Loucy (cell line): ENCODE data around the gene ATG7.

Source experiments
- H2AFZ ChIP-seq: fragments of 200-600 bp; sonication (generic); 2 replicates; pipeline ENCODE4 v1.6.0; 2016; ENCODE audit warnings: antibody characterized with exemption, mild to moderate bottlenecking, low read length, moderate library complexity
- H3F3A ChIP-seq: fragments of 200-600 bp; 2 replicates; pipeline ENCODE4 v1.6.0; 2016; ENCODE audit warnings: antibody characterized with exemption, low read depth, mild to moderate bottlenecking
- H3K27me3 ChIP-seq: fragments of 200-600 bp; sonication (generic); 2 replicates; pipeline ENCODE4 v1.6.1; 2014; ENCODE audit warnings: low read length, mild to moderate bottlenecking; ENCODE audit not compliant: insufficient read depth, poor library complexity, severe bottlenecking
- H3K36me3 ChIP-seq: fragments of 200-600 bp; sonication (generic); 2 replicates; pipeline ENCODE4 v1.6.1; 2016; ENCODE audit warnings: low read length; ENCODE audit not compliant: insufficient read depth
- H3K4me1 ChIP-seq: fragments of 200-600 bp; sonication (generic); 2 replicates; pipeline ENCODE4 v1.5.1; 2014; ENCODE audit warnings: low read length, mild to moderate bottlenecking; ENCODE audit not compliant: insufficient read depth, poor library complexity, severe bottlenecking
- H3K4me2 ChIP-seq: fragments of 200-600 bp; sonication (generic); 2 replicates; pipeline ENCODE4 v1.6.0; 2014; ENCODE audit warnings: antibody characterized with exemption, low read length, low read depth, mild to moderate bottlenecking; ENCODE audit not compliant: poor library complexity, severe bottlenecking
- H3K4me3 ChIP-seq: fragments of 200-600 bp; sonication (generic); 2 replicates; pipeline ENCODE4 v1.5.1; 2014; ENCODE audit warnings: low read length, mild to moderate bottlenecking, mixed read lengths; ENCODE audit not compliant: poor library complexity, severe bottlenecking
- H3K79me2 ChIP-seq: fragments of 200-600 bp; sonication (generic); 2 replicates; pipeline ENCODE4 v1.6.1; 2014; ENCODE audit warnings: low read length; ENCODE audit not compliant: insufficient read depth
- H3K9ac ChIP-seq: fragments of 200-600 bp; sonication (generic); 2 replicates; pipeline ENCODE4 v1.6.0; 2014; ENCODE audit warnings: mild to moderate bottlenecking, low read depth, low read length, moderate library complexity; ENCODE audit not compliant: poor library complexity, severe bottlenecking
- H3K9me2 ChIP-seq: fragments of 200-600 bp; sonication (generic); replicated peaks from 2 replicates; pipeline ENCODE4 v1.6.1; 2016; ENCODE audit warnings: low read depth, low read length, mixed read lengths
- H3K9me3 ChIP-seq: fragments of 200-600 bp; sonication (generic); 2 replicates; pipeline ENCODE4 v1.6.1; 2014; ENCODE audit warnings: mild to moderate bottlenecking, antibody characterized with exemption, low read length, low read depth; ENCODE audit not compliant: insufficient read depth
- H4K20me1 ChIP-seq: fragments of 200-600 bp; sonication (generic); 2 replicates; pipeline ENCODE4 v1.6.0; 2014; ENCODE audit warnings: antibody characterized with exemption, low read length, mild to moderate bottlenecking; ENCODE audit not compliant: insufficient read depth, poor library complexity, severe bottlenecking
- CTCF ChIP-seq: fragments of 200-600 bp; sonication (generic); conservative IDR thresholded peaks from 2 replicates; pipeline ENCODE4 v1.5.1; 2014; ENCODE audit warnings: mild to moderate bottlenecking, antibody characterized with exemption, low read length
- EZH2phosphoT487 ChIP-seq: fragments of 200-600 bp; IDR thresholded peaks from 2 replicates; pipeline ENCODE4 v1.6.1; 2018; ENCODE audit warnings: antibody characterized with exemption, mild to moderate bottlenecking, moderate library complexity, borderline replicate concordance

The ATG7 gene

GRCh38 chr3:11230832-11231231 is 41.4 kb upstream of the ATG7 start:
- no peaks in the 10 kb centered on the region for H3K9me3 ChIP-seq

GRCh38 chr3:11235385-11235784 is 36.8 kb upstream of the ATG7 start:
- Histone ChIP-seq H3K9ac (no peak overlapping the region), H3K4me3 (no peak overlapping the region), H3K4me1 (no peaks in the 10 kb centered on the region), H3K4me2 (no peak overlapping the region), H2AFZ (no peak overlapping the region), H3K36me3 (no peaks in the 10 kb centered on the region), H3K79me2 (no peaks in the 10 kb centered on the region), H3F3A (no peaks in the 10 kb centered on the region), H3K27me3 (peaks cover 3% of the 10 kb centered on the region), H3K9me3 (no peaks in the 10 kb centered on the region), H3K9me2 (no peaks in the 10 kb centered on the region), H4K20me1 (no peaks in the 10 kb centered on the region)
- TF ChIP-seq CTCF: no peak
- TF ChIP-seq EZH2phosphoT487: no peak

More at GRCh38 chr3:11230832-11231231, 41.4 kb upstream of the ATG7 start:
- no peaks in the 10 kb centered on the region for H4K20me1 ChIP-seq
- H3K4me3 ChIP-seq: no peak overlapping the region
- no peak overlapping the region for H3K4me2 ChIP-seq
- peaks cover 3% of the 10 kb centered on the region for H3K27me3 ChIP-seq
- no peak overlapping the region for H3K9ac ChIP-seq
- no peak overlapping the region for H2AFZ ChIP-seq
- H3K4me1 ChIP-seq: peaks cover 24% of the 10 kb centered on the region
- H3F3A ChIP-seq: 0 out of 2 replicates have a peak, but pooled peaks cover 4% of the 10 kb centered on the region
- H3K36me3 ChIP-seq: no peaks in the 10 kb centered on the region
- no peaks in the 10 kb centered on the region for H3K79me2 ChIP-seq
- TF ChIP-seq EZH2phosphoT487 (no peak), CTCF (no peak)
- H3K9me2 ChIP-seq: no peaks in the 10 kb centered on the region

- Histone ChIP-seq H4K20me1 (no peaks in the 10 kb centered on the region), H3K4me1 (no peaks in the 10 kb centered on the region), H3K36me3 (no peaks in the 10 kb centered on the region), H3K9me3 (no peaks in the 10 kb centered on the region), H2AFZ (no peak overlapping the region), H3K4me2 (no peak overlapping the region), H3K9ac (no peak overlapping the region), H3K27me3 (peaks cover 3% of the 10 kb centered on the region), H3F3A (no peaks in the 10 kb centered on the region), H3K4me3 (no peak overlapping the region), H3K79me2 (no peaks in the 10 kb centered on the region), H3K9me2 (no peaks in the 10 kb centered on the region)
- TF ChIP-seq CTCF (peak; percentile 73), EZH2phosphoT487 (no peak)
Measured at GRCh38 chr3:11236588-11237461, 35.4 kb upstream of the ATG7 start.
